GM12875 (cell line): ENCODE data around the gene FADS3.
A peak's percentile ranks its signal among the peaks of the same experiment; 100 is the strongest.

Experiments used
- H3K4me3 ChIP-seq: one replicate; pipeline ENCODE4 v1.5.1; 2011; ENCODE audit warnings: low read depth, low read length, control low read depth
- CTCF ChIP-seq: IDR thresholded peaks from 2 replicates; pipeline ENCODE4 v1.5.1; 2011; ENCODE audit warnings: low read depth, mild to moderate bottlenecking, control low read depth, inconsistent platforms, low read length, moderate library complexity, borderline replicate concordance; ENCODE audit not compliant: insufficient read depth

Gene FADS3

GRCh38 chr11:61838921-61839320 lies 52.4 kb downstream of the FADS3 start:
- H3K4me3 ChIP-seq, result no peak overlapping the region
- TF ChIP-seq CTCF, result no peak

GRCh38 chr11:61838501-61838900 lies 52.8 kb downstream of the FADS3 start:
- no peak overlapping the region for H3K4me3 ChIP-seq
- TF ChIP-seq CTCF, result no peak

DNA sequence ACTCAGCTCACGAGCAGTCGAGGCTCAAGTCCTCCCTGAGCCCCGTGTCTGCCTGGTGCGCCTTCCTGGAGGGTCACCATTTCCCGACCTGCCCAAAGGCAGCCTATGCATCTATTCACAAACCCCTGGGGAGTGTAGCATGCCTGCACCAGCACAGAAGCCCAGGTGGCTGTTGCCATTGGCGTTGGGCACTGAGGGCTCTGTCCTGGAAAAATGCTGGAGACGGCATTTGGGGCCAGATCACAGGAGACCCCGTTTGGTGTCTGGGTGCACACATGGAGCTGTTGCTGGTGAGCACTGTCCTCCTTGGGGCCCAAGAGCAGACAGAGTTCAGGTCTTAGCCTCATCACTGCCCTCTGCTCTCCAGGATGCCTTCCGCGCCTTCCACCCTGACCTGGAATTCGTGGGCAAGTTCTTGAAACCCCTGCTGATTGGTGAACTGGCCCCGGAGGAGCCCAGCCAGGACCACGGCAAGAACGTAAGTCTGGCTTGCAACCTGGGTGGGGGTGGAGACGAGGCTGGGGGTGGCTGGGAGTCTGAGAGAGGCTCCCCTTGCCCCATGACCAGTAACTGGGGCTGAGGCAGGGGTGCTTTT lies 53.8 kb downstream of the FADS3 start:
- no peak overlapping the region for H3K4me3 ChIP-seq
- no peak for TF ChIP-seq CTCF

DNA sequence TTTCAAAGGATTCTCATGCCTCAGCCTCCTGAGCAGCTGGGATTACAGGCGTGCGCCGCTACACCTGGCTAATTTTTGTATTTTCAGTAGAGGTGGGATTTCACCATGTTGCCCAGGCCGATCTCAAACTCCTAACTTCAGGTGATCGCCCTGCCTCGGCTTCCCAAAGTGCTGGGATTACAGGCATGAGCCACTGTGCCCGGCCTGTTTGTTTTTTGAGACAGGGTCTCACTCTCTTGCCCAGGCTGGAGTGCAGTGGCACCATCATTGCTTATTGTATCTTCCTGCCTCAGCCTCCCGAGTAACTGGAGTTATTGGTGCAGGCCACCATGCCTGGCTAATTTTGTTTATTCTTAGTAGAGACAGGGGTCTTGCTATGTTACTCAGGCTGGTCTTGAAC lies 55.2 kb downstream of the FADS3 start:
- no peak overlapping the region for H3K4me3 ChIP-seq
- no peak for TF ChIP-seq CTCF

DNA sequence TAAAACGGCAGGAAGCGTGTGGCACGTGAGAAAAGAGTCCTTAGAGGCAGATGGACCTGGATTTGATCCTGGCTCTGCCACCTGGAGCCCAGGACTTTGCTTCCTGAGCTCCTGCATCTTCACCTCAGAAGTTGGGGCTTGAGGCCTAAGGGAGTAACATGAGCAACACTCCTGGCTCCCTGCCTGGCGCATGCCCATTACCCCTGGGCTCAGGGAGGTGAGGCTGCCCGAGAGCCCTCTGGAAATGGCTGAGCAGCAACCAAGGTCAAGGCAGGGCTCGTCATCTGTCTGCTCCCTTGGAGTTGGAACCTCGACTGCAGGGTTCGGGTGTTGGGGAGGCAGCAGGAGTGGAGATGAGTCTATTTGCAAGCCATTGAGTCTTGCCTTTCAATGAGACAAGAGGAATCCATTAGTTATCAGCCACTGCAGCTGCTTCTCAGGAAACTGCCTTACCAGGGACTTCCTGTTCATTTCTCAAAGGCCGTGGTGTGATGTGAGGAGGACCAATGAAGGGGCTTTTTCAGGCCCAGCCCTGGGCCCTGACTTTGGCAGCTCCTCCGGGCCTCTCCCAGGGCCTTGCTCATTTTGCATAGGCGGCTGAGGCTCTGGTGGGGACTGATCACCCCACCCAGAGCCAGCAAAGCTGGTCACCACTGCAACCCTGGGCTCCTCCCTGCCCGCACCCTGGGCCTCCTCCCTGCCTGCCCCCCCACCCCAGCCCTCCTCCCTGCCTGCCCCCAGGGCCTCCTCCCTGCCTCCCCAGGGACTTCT lies 56.9 kb downstream of the FADS3 start:
- peak overlapping the region; percentile 27 for H3K4me3 ChIP-seq
- no peak for TF ChIP-seq CTCF

GRCh38 chr11:61833926-61834277 lies 57.4 kb downstream of the FADS3 start:
- no peak overlapping the region for H3K4me3 ChIP-seq
- no peak for TF ChIP-seq CTCF

DNA sequence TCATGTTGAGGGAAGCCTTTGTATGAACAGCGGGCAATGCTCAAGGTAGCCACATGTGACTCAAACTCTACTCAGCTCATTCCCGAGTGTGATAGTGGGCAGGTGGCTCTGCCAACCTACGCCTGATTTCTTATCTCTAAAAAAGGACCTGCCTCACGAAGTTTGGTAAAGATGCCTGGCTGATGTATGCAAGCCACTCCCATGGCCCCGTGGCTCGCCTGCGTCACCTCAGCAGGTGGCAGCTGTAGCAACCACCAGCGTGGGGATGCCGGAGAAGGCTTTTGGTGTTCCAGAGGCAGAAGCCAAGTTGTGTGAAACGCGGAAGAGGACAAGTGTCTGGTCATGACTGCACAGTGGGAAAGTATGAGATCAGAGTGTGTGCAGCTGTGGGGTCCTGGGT lies 57.9 kb downstream of the FADS3 start:
- H3K4me3 ChIP-seq, result no peak overlapping the region
- no peak for TF ChIP-seq CTCF
